Measurements from ENCODE around the gene TMEM116. TPM values are rescaled to one million over a fixed set of nuclear protein-coding genes. Genes with fewer than 3 reads are reported as not detected.

TMEM116 gene
- total and polyA plus RNA-seq, 2 donors (not counting 3 experiments of a cell fraction or from before 2014, with no cell fraction given): 1.6 to 3.9 TPM

GRCh38 chr12:111907740-111908139 lies 105.2 kb downstream of the TMEM116 start:
- BruUV-seq (replicated peaks): no TSS peak
- Histone ChIP-seq H3K36me3 (ENCODE audit: control insufficient read depth in 2 of 2, extremely low read depth in 1 of 2, insufficient read depth in 2 of 2, low read length in 2 of 2) (no peaks in the 10 kb centered on the region), H3K9ac (replicated peaks; ENCODE audit: extremely low read depth, insufficient read depth, low read length) (no peak overlapping the region), H3K79me2 (ENCODE audit: control insufficient read depth, insufficient read depth, low read length) (no peaks in the 10 kb centered on the region), H3K4me2 (ENCODE audit: insufficient read depth, low read length) (no peak overlapping the region), H3K27ac (ENCODE audit: insufficient read depth, low read depth, low read length) (no peak overlapping the region), H3K27me3 (ENCODE audit: control insufficient read depth in 2 of 2, insufficient read depth in 2 of 2, low read length in 2 of 2) (no peaks in the 10 kb centered on the region), H3K9me3 (replicated peaks; ENCODE audit: control insufficient read depth, insufficient read depth, low read length) (no peaks in the 10 kb centered on the region), H3K4me3 (replicated peaks in 1 of 3; ENCODE audit: insufficient read depth in 1 of 3, low read depth in 1 of 3, low read length in 3 of 3) (no peak overlapping the region), H4K20me1 (replicated peaks; ENCODE audit: control insufficient read depth, extremely low read depth, insufficient read depth, low read length) (no peaks in the 10 kb centered on the region), H2AFZ (ENCODE audit: low read depth, low read length) (no peak overlapping the region), H3K4me1 (ENCODE audit: control insufficient read depth, extremely low read depth, insufficient read depth, low read length) (no peaks in the 10 kb centered on the region), H3K9me1 (replicated peaks; ENCODE audit: control insufficient read depth, extremely low read depth, insufficient read depth, low read length) (no peaks in the 10 kb centered on the region)
- DNase-seq (ENCODE audit: low read depth, low spot score) (no peak), FAIRE-seq (no peak)
- no peak for TF ChIP-seq FOS (IDR thresholded peaks at IDR 0.05; ENCODE audit: borderline replicate concordance, insufficient read depth, low read length)
- TF ChIP-seq MYC (IDR thresholded peaks at IDR 0.05; ENCODE audit: low read depth, low read length): no peak
- TF ChIP-seq POLR2A (IDR thresholded peaks at IDR 0.05; ENCODE audit: low read depth, low read length): no peak
- no peak for TF ChIP-seq EZH2 (IDR thresholded peaks at IDR 0.05; ENCODE audit: borderline replicate concordance, low read depth, low read length, severe bottlenecking)
- TF ChIP-seq GATA2 (IDR thresholded peaks at IDR 0.05; ENCODE audit: insufficient read depth, insufficient read length, low read depth, low read length): no peak
- TF ChIP-seq POLR2AphosphoS5 (IDR thresholded peaks at IDR 0.05; ENCODE audit: insufficient read depth, low read depth, low read length): no peak
- TF ChIP-seq, protein P1, sequence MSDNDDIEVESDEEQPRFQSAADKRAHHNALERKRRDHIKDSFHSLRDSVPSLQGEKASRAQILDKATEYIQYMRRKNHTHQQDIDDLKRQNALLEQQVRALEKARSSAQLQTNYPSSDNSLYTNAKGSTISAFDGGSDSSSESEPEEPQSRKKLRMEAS (IDR thresholded peaks at IDR 0.05; ENCODE audit: insufficient read depth, insufficient read length): no peak
- no peak for TF ChIP-seq JUN (IDR thresholded peaks at IDR 0.05; ENCODE audit: borderline replicate concordance, insufficient read depth, insufficient read length, low read depth)
- TF ChIP-seq, protein P2, sequence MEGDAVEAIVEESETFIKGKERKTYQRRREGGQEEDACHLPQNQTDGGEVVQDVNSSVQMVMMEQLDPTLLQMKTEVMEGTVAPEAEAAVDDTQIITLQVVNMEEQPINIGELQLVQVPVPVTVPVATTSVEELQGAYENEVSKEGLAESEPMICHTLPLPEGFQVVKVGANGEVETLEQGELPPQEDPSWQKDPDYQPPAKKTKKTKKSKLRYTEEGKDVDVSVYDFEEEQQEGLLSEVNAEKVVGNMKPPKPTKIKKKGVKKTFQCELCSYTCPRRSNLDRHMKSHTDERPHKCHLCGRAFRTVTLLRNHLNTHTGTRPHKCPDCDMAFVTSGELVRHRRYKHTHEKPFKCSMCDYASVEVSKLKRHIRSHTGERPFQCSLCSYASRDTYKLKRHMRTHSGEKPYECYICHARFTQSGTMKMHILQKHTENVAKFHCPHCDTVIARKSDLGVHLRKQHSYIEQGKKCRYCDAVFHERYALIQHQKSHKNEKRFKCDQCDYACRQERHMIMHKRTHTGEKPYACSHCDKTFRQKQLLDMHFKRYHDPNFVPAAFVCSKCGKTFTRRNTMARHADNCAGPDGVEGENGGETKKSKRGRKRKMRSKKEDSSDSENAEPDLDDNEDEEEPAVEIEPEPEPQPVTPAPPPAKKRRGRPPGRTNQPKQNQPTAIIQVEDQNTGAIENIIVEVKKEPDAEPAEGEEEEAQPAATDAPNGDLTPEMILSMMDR (IDR thresholded peaks at IDR 0.05; ENCODE audit: extremely low read depth in 1 of 2, insufficient read depth in 1 of 2, low read depth in 1 of 2, low read length in 2 of 2): no peak
- intact Hi-C loops (cut with micrococcal nuclease): no loop called here
- dilution Hi-C loops (cut with MboI; ENCODE audit: extremely low pct_ligation_motif_present, low sequenced_read_pairs): no loop called here
- POLR2A ChIA-PET: no interaction called here
- CTCF ChIA-PET: no interaction called here

All from endothelial cell of umbilical vein (primary cell).